GM21737 (cell line): ENCODE measurements around the gene IFNA7.
"Not testable (repeated sequence)": the region's sequence is repeated elsewhere in the genome, so short reads cannot be mapped to it uniquely, and the experiment has no call there.

Experiments used
- ATAC-seq: cut with Tn5 transposase; IDR thresholded peaks from one replicate; pipeline ENCODE4 v1.9.1; 2021; ENCODE audit warnings: mild to moderate bottlenecking, moderate library complexity; ENCODE audit not compliant: unreplicated experiment

IFNA7 gene

DNA sequence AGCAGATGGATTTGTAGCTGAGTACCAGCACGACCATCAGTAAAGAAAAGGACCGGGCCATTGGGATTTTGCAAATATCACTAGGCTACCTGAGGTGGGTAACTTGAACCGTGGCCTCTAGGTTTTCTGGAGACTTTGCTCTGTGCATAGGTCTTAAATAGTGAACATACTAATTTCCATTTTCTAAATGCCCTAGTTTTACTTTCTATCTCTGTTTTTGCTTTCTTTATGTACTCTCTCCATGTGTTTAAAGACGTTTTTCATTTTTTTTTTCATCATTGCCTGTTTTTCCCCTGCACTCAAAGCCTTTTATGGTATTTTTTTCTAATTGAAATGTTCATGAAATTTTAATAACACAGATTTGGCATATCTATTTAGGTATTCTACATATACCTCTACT, at the start of gene IFNA7:
Gene IFNA7 (minus strand): TSS at position 101 of the 400 bp plus-strand sequence. CDS start 40 bp downstream, at position 61.
- not testable (repeated sequence) for ATAC-seq

DNA sequence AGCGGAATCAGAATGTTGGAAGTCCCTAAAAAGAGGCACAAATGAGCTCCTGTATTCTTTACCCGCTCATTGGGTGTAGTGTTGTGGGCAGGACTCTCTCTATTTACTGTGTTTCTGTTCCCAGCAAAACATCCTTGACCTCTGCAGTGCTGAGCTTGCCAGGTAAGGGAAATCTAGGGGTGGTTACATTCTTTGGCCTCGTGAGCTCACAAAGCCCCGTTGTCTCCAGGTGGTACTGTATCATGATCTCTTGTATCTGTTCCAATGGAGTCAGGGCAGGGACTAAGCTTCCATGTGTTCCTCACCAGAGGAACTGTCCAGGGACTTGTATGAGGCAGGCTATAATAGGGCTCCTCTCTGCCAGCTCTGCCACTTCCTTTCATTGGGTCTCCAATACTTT, 49.6 kb upstream of the IFNA7 start:
- no peak for ATAC-seq

GRCh38 chr9:21251190-21251589, 49.2 kb upstream of the IFNA7 start:
- no peak for ATAC-seq

- ATAC-seq = no peak
These were observed 42.8 kb upstream of the IFNA7 start for GRCh38 chr9:21244836-21245235.

DNA sequence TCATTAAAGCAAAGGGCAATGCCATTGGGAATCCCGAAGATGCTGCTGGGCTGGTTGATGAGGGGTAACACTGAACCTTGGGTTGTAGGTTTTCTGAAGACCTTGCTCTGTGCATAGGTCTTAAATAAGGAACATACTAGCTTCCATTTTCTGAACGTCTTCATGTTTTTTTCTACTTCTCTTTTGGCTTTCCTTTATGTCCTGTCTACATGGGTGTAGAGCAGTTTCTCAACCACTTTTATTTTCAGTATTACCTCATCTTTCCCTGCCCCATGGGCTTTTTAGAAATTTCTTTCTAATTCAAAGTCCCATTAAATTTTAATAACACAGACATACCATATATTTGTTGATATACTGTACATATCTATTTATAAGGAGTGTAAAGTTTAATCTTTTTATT, 37.9 kb upstream of the IFNA7 start, which contains the start of gene IFNA14:
Gene IFNA14 (minus strand): TSS at position 95 of the 400 bp plus-strand sequence. CDS start 70 bp downstream, at position 25.
- ATAC-seq = no peak

GRCh38 chr9:21236360-21236714, 34.3 kb upstream of the IFNA7 start:
- peak; percentile 26 for ATAC-seq

GRCh38 chr9:21235468-21236359, 33.7 kb upstream of the IFNA7 start:
- ATAC-seq = peak; percentile 86

DNA sequence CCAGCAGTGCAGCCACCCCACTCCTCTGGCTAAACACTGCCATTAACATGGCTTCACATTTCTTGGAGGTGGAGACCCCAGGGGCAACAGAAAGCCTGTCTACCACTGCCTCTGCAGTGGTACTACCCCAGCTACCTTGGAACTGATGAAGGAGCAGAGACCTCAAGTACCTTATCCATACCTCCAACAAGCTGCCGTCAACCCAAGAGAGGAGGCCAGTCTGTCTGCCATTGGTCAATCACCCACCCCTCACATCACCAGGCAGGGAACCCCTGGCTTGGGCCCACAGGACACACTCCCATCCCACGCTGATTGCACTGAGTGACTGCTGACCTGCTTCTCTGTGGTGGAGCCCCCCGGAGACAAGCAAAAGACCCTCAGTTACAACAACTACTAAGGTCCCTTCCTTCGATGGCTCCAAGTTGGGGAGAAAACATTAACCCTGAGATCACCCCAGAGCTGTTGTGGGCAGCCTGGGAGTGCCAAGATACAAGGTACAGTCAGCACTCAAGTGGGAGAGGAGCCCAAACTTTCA, 32.2 kb upstream of the IFNA7 start:
- no peak for ATAC-seq

- ATAC-seq = no peak
These were observed 31.3 kb upstream of the IFNA7 start for GRCh38 chr9:21233258-21233657.

GRCh38 chr9:21228122-21228521, 26.1 kb upstream of the IFNA7 start, which contains the start of gene IFNA17:
Gene IFNA17 (minus strand): TSS chr9:21228222. CDS start chr9:21228173, 49 bp downstream.
- no peak for ATAC-seq

GRCh38 chr9:21217211-21217610, 15.2 kb upstream of the IFNA7 start, which contains the start of gene IFNA16:
Gene IFNA16 (minus strand): TSS chr9:21217311. CDS start chr9:21217305, 6 bp downstream.
- ATAC-seq = not testable (repeated sequence)

GRCh38 chr9:21213411-21214326, 11.7 kb upstream of the IFNA7 start:
- not testable (repeated sequence) for ATAC-seq

DNA sequence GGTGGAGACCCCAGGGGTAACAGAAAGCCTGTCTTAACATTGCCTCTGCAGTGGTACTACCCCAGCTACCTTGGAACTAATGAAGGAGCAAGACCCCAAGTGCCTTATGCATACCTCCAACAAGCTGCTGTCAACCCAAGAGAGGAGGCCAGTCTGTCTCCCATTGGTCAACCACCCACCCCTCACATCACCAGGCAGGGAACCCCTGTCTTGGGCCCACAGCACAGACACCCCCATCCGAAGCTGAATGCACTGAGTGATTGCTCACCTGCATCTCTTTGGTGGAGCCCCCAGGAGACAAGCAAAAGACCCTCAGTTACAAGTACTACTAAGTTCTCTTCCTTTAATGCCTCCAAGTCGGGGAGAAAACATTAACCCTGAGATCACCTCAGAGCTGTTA, 10.2 kb upstream of the IFNA7 start:
- not testable (repeated sequence) for ATAC-seq

DNA sequence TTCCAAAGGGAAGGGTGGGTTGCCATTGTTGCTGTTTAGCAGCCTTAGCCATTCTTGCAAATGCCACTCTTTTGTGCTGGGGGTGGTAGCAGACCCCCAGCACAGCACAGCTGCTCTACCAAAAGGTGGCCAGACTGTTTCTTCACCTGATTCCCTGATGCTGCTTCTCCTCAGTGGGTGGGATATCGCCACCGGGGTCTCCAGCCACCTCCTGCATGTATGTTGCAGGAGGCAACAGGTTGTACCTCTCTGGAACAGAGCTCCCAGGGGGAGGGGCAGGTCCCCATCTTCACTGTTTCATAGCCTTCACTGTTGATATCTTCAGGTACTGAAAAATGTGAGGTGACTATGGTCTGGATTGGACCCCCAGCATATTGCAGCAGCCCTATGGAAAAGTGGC, 8.8 kb upstream of the IFNA7 start:
- ATAC-seq = not testable (repeated sequence)

GRCh38 chr9:21210311-21210710, 8.3 kb upstream of the IFNA7 start:
- no peak for ATAC-seq

- ATAC-seq = not testable (repeated sequence)
These were observed 5.0 kb upstream of the IFNA7 start, which contains the start of gene IFNA10 for GRCh38 chr9:21207043-21207442. Gene IFNA10 (minus strand): TSS chr9:21207143. CDS start chr9:21207097, 46 bp downstream.

DNA sequence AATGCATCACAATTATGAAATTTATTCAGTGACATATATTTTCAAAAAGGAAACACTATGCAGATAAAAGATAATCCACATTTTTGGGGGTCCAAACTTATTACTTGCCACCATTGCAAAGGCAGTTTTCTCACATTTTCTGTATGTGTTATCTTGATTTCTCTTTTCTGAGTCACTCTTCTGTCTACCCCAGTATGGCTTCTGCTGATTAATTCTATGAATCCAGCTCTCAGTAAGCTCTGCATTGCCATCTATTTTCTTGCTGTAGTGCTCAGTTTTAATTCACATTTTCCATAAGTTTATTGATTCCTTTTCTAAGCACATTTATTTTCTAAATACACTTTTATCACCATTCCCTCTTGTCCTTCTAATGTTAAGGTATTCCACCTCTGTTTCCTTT, 3.2 kb upstream of the IFNA7 start:
- ATAC-seq = no peak

- ATAC-seq = peak; percentile 91
These were observed 6.9 kb downstream of the IFNA7 start for GRCh38 chr9:21194867-21195776.

DNA sequence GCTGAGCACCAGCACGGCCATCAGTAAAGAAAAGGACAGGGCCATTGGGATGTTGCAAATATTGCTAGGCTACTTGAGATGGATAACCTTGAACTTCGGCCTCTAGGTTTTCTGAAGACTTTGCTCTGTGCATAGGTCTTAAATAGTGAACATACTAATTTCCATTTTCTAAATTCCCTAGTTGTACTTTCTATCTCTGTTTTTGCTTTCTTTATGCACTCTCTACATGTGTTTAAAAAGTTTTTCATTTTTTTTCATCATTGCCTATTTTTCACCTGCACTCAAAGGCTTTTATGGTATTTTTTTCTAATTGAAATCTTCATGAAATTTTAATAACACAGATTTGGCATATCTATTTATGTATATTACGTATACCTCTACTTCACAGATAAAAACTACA, 14.5 kb downstream of the IFNA7 start, which contains the start of gene IFNA4:
Gene IFNA4 (minus strand): TSS at position 101 of the 400 bp plus-strand sequence. CDS start 56 bp downstream, at position 45.
- not testable (repeated sequence) for ATAC-seq
